Measurements from ENCODE around the gene NIFK. TPM values are rescaled to one million over a fixed set of nuclear protein-coding genes. Genes with fewer than 3 reads are reported as not detected.
A peak's percentile ranks its signal among the peaks of the same experiment; 100 is the strongest.

NIFK gene
- total RNA-seq, 1 donor from 2014 or later = 50.7 TPM

GRCh38 chr2:121682396-121683298 lies 54.0 kb downstream of the NIFK start:
- H3K36me3 Mint-ChIP-seq = peaks cover 10% of the 10 kb centered on the region
- TF ChIP-seq CTCF (IDR thresholded peaks at IDR 0.05; ENCODE audit: unreplicated experiment) = no peak
- no peak overlapping the region for H3K27ac Mint-ChIP-seq

GRCh38 chr2:121677855-121678254 lies 58.8 kb downstream of the NIFK start:
- Mint-ChIP-seq H3K4me1 (no peaks in the 10 kb centered on the region), H3K9me3 (peaks cover 65% of the 10 kb centered on the region), H3K27me3 (ENCODE audit: low read depth) (no peaks in the 10 kb centered on the region), H3K4me3 (no peak overlapping the region), H3K36me3 (peaks cover 12% of the 10 kb centered on the region), H3K27ac (no peak overlapping the region)
- DNase-seq (ENCODE audit: low spot score in 2 of 2, unreplicated experiment in 2 of 2) = no peak
- TF ChIP-seq CTCF (IDR thresholded peaks at IDR 0.05; ENCODE audit: unreplicated experiment) = no peak

More at GRCh38 chr2:121682396-121683298, 54.0 kb downstream of the NIFK start:
- no peaks in the 10 kb centered on the region for H3K27me3 Mint-ChIP-seq (ENCODE audit: low read depth)
- no peak for DNase-seq (ENCODE audit: low spot score in 2 of 2, unreplicated experiment in 2 of 2)
- H3K4me1 Mint-ChIP-seq = peaks cover 3% of the 10 kb centered on the region
- H3K9me3 Mint-ChIP-seq = peaks cover 45% of the 10 kb centered on the region
- H3K4me3 Mint-ChIP-seq = peak overlapping the region; percentile 15

Other genes starting within 250 kb of the NIFK start
- not detected in 3 replicates for gene RNU4ATAC, start 206.0 kb downstream of the NIFK start, total RNA-seq
- gene CLASP1, start 87.4 kb downstream of the NIFK start, total RNA-seq = 94.0 to 99.8 TPM (median 98.6 TPM) in 3 replicates
- 60.4 to 63.4 TPM (median 63.1 TPM) in 3 replicates for gene TSN, start 18.8 kb upstream of the NIFK start, total RNA-seq

Data from mesothelial cell of epicardium (in vitro differentiated cells).